Bronchial epithelial cell (primary cell): ENCODE data around the gene RHBDD1. TPM values are rescaled to one million over a fixed set of nuclear protein-coding genes. Genes with fewer than 3 reads are reported as not detected.

ENCODE experiments used
- DNase-seq: peaks from one replicate; pipeline ENCODE4 v3.0.0-alpha.2; 2010; ENCODE audit warnings: low read depth
- FAIRE-seq: peaks from 2 replicates; lab custom pipeline; 2011; peaks lifted over from hg19 to GRCh38; lab: Jason Lieb, UNC
- H3K27me3 ChIP-seq: 2 replicates; pipeline ENCODE4 v1.5.1; 2011; ENCODE audit warnings: low read length; ENCODE audit not compliant: control insufficient read depth, insufficient read depth
- H3K36me3 ChIP-seq: 2 replicates; pipeline ENCODE4 v1.5.1; 2011; ENCODE audit warnings: low read length; ENCODE audit not compliant: control insufficient read depth, insufficient read depth
- H3K4me3 ChIP-seq: 2 replicates; pipeline ENCODE4 v1.5.1; 2011; ENCODE audit warnings: mild to moderate bottlenecking, low read depth, low read length, control low read depth
- total RNA-seq: library from RNA; depleted of rRNA; stranded (reverse); fragments of >200 nt; gene quantifications from 2 replicates; pipeline ENCODE4 v1.2.1, GENCODE V29; 2014
- TF ChIP-seq, protein P1 (sequence below): IDR thresholded peaks from 2 replicates; pipeline ENCODE4 v1.5.1; 2011; ENCODE audit warnings: mild to moderate bottlenecking, moderate library complexity, low read length, control low read depth, inconsistent platforms; ENCODE audit not compliant: insufficient read depth, severe bottlenecking

RHBDD1 gene
- total RNA-seq, 1 donor from 2014 or later: 29.7 TPM

- DNase-seq (no peak), FAIRE-seq (no peak)
- H3K36me3 ChIP-seq: peaks cover 8% of the 10 kb centered on the region
- H3K27me3 ChIP-seq: no peaks in the 10 kb centered on the region
- TF ChIP-seq, protein P1, sequence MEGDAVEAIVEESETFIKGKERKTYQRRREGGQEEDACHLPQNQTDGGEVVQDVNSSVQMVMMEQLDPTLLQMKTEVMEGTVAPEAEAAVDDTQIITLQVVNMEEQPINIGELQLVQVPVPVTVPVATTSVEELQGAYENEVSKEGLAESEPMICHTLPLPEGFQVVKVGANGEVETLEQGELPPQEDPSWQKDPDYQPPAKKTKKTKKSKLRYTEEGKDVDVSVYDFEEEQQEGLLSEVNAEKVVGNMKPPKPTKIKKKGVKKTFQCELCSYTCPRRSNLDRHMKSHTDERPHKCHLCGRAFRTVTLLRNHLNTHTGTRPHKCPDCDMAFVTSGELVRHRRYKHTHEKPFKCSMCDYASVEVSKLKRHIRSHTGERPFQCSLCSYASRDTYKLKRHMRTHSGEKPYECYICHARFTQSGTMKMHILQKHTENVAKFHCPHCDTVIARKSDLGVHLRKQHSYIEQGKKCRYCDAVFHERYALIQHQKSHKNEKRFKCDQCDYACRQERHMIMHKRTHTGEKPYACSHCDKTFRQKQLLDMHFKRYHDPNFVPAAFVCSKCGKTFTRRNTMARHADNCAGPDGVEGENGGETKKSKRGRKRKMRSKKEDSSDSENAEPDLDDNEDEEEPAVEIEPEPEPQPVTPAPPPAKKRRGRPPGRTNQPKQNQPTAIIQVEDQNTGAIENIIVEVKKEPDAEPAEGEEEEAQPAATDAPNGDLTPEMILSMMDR: no peak
- H3K4me3 ChIP-seq: peak overlapping the region; percentile 91
These were observed 37.8 kb upstream of the RHBDD1 start for GRCh38 chr2:226797989-226798421.

DNA sequence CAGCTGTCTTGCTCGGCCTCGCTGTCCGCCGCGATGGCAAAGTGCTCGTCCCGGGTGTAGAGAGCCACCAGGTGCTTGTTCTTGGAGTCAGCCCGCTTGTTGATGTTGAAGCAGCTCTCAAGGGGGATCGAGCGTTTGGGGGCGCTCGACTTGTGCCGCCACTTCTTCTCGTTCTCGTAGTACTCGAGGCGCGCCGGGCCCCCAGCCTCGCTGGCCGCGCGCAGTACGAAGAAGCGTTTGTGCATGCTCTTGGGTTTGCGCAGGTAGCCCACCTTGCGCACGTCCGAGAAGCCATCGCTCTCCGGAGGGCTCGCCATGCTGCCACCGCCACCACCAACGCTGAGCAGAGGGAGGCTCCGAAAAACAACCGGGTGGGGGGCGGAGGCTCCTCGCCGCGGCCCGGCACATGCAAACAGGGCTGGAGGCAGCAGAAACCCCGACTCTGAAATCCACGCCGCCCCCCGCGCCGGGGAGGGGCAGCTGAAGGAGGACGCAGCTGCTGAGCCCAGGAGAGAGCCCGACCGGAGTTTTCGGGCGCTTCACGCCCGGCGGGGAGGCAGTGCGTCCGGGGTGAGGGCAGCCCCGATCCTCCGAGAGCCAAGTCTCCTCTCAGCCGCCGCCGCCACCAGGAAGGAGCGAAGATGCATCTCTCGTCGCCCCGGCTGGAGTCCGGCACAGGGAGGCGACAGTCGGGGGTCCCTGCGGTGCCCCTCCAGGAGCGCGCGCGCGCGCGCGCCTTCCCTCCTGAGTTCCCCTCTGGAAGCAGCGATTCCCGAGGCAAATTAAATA lies 37.2 kb upstream of the RHBDD1 start:
- TF ChIP-seq, protein P1: peak; percentile 29
- no peak for DNase-seq
- FAIRE-seq: no peak
- H3K27me3 ChIP-seq: no peaks in the 10 kb centered on the region
- H3K4me3 ChIP-seq: peak overlapping the region; percentile 91
- peaks cover 8% of the 10 kb centered on the region for H3K36me3 ChIP-seq

DNA sequence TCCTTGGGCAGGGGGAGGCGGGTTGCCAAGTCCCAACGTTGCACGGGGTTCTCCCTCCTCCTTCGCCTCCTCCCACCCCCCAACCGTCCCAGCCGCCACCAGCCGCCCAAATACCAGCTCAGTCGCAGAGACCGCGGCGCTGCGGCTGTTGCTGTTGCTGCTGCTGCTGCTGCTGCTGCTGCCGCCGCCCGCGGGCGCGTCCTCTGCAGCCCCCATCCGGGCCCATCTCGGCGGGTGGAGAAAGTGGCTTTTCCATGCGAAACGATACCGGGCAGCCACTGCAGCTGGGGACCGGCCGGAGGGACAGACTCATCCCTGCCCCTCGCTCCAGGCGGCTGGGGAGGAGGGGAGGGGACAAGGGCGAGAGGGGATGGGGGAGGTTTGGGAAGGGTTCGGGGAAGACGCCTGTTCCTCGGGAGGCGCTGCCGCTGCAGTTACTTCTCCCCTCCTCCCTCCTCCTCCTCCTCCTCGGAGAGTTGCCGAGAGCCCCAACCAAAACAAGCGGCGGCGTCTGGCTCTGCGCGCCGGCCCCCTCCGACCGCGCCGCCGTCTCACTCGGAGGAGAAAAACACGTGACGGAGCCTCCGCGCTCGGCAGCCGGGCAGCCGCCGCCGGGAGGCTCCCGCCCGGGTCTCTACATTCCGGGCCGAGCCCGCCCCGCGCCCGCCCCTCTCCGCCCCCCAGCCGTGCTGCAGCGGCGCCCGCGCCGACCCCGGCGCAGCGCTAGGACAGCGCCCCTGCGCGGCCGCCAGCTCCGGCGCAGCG lies 36.5 kb upstream of the RHBDD1 start, which contains the start of gene IRS1:
IRS1 (minus strand) TSS at position 610 of the 765 bp plus-strand sequence. CDS start 1,082 bp downstream, outside the sequence.
- Histone ChIP-seq H3K36me3 (peaks cover 8% of the 10 kb centered on the region), H3K4me3 (peak within 1 kb of the TSS; percentile 91), H3K27me3 (no peaks in the 10 kb centered on the region)
- DNase-seq: peak; percentile 34
- TF ChIP-seq, protein P1: peak; percentile 39
- no peak for FAIRE-seq

GRCh38 chr2:226799976-226800940 lies 35.6 kb upstream of the RHBDD1 start:
- FAIRE-seq: no peak
- Histone ChIP-seq H3K27me3 (no peaks in the 10 kb centered on the region), H3K4me3 (peak overlapping the region; percentile 91), H3K36me3 (peaks cover 8% of the 10 kb centered on the region)
- DNase-seq: peak; percentile 39
- TF ChIP-seq, protein P1: no peak
